ENCODE data around the gene TBL2. TPM values are rescaled to one million over a fixed set of nuclear protein-coding genes. Genes with fewer than 3 reads are reported as not detected.

Gene TBL2
- 10 to 100 TPM; 25.4 to 42.4 (median 31.1) TPM for total RNA-seq
- long read RNA-seq, donor 1, full-length matches to known transcripts: 52 of 62 reads
- long read RNA-seq, donor 1, partial matches to known transcripts: 2 of 62 reads
- long read RNA-seq, donor 1, other reads (novel, unspliced or antisense): 8 of 62 reads
- long read RNA-seq, donor 2, full-length matches to known transcripts: 23 of 27 reads
- long read RNA-seq, donor 2, partial matches to known transcripts: 2 of 27 reads
- long read RNA-seq, donor 2, other reads (novel, unspliced or antisense): 2 of 27 reads

GRCh38 chr7:73578342-73579128 lies at the start of gene TBL2:
Gene TBL2 (minus strand): TSS chr7:73578579. CDS start chr7:73578549, 30 bp downstream.
- intact Hi-C loops (cut with DNase I, micrococcal nuclease): no loop called here
- no peaks in the 10 kb centered on the region for H3K9me3 ChIP-seq
- no peaks in the 10 kb centered on the region for H3K36me3 ChIP-seq (ENCODE audit: low read depth)
- peak; percentile 96 for ATAC-seq
- DNase-seq: peak; percentile 99 to 100 (median 99)
- peak within 1 kb of the TSS; percentile 81 for H3K4me3 ChIP-seq
- H3K4me1 ChIP-seq (ENCODE audit: low read depth): peaks cover 10% of the 10 kb centered on the region
- peak; percentile 19 for TF ChIP-seq CTCF (IDR thresholded peaks at IDR 0.05)

GRCh38 chr7:73626814-73627213 lies 48.4 kb upstream of the TBL2 start:
- no peak for ATAC-seq
- Histone ChIP-seq H3K36me3 (ENCODE audit: low read depth) (no peaks in the 10 kb centered on the region), H3K4me1 (ENCODE audit: low read depth) (peaks cover 14% of the 10 kb centered on the region), H3K4me3 (no peak overlapping the region), H3K9me3 (no peaks in the 10 kb centered on the region)
- DNase-seq: no peak
- TF ChIP-seq CTCF (IDR thresholded peaks at IDR 0.05): no peak
- intact Hi-C loops (cut with DNase I, micrococcal nuclease): no loop called here

GRCh38 chr7:73625276-73625675 lies 46.9 kb upstream of the TBL2 start:
- Histone ChIP-seq H3K4me3 (no peak overlapping the region), H3K4me1 (ENCODE audit: low read depth) (peaks cover 14% of the 10 kb centered on the region), H3K9me3 (no peaks in the 10 kb centered on the region), H3K36me3 (ENCODE audit: low read depth) (no peaks in the 10 kb centered on the region)
- DNase-seq (no peak), ATAC-seq (no peak)
- TF ChIP-seq CTCF (IDR thresholded peaks at IDR 0.05): no peak
- intact Hi-C loops (cut with DNase I, micrococcal nuclease): no loop called here

- Histone ChIP-seq H3K36me3 (ENCODE audit: low read depth) (no peaks in the 10 kb centered on the region), H3K4me3 (no peak overlapping the region)
Measured at GRCh38 chr7:73624669-73625001, 46.3 kb upstream of the TBL2 start.

More at GRCh38 chr7:73624669-73625001, 46.3 kb upstream of the TBL2 start:
- ATAC-seq: no peak
- intact Hi-C loops (cut with DNase I, micrococcal nuclease): no loop called here
- peaks cover 14% of the 10 kb centered on the region for H3K4me1 ChIP-seq (ENCODE audit: low read depth)
- no peak for TF ChIP-seq CTCF (IDR thresholded peaks at IDR 0.05)
- H3K9me3 ChIP-seq: no peaks in the 10 kb centered on the region
- DNase-seq: no peak
